HUES64 (cell line): ENCODE data around the gene PTPRM.

Experiments used
- H3K27ac ChIP-seq: 2 replicates; pipeline ENCODE4 v1.7.0; 2013; ENCODE audit warnings: low read depth, low read length, inconsistent platforms
- H3K27me3 ChIP-seq: 2 replicates; pipeline ENCODE4 v1.6.1; 2013; ENCODE audit warnings: mild to moderate bottlenecking, low read length; ENCODE audit not compliant: insufficient read depth
- H3K36me3 ChIP-seq: 2 replicates; pipeline ENCODE4 v1.6.1; 2013; ENCODE audit warnings: mild to moderate bottlenecking, low read length; ENCODE audit not compliant: insufficient read depth
- H3K4me1 ChIP-seq: 2 replicates; pipeline ENCODE4 v1.6.1; 2013; ENCODE audit warnings: mild to moderate bottlenecking, low read length, moderate library complexity; ENCODE audit not compliant: insufficient read depth
- H3K4me3 ChIP-seq: 2 replicates; pipeline ENCODE4 v1.5.1; 2013; ENCODE audit warnings: mild to moderate bottlenecking, low read length, moderate library complexity
- H3K9ac ChIP-seq: 2 replicates; pipeline ENCODE4 v1.6.1; 2013; ENCODE audit warnings: mild to moderate bottlenecking, low read depth, low read length
- H3K9me3 ChIP-seq: 2 replicates; pipeline ENCODE4 v1.6.1; 2013; ENCODE audit warnings: low read depth, low read length; ENCODE audit not compliant: insufficient read depth
- WGBS: fragments of 150-250, 120-280 bp; methylation state at CpG from one replicate; pipeline ENCODE4 v1.1.7; 2013; ENCODE audit warnings: missing lambda C conversion rate; 5-methylcytosine and 5-hydroxymethylcytosine counted together

PTPRM gene

DNA sequence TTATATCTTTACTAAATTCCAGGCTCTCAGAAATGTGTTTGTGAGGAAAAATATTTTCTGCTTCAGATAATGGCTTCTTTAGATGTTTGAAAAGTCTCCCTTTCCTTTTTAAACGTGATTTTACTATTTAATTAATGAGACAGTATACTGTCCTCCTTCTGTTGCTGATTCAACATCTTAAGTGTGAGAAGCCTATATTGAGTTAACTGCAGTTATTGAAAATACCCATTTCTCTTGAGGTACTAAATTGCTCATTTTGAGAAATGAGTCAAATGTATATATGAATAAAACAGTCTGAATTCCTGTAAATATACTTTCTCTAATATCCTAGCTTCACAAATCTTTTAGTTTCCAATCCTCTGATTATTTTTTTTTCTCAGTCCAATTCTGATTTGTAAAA, 470.2 kb downstream of the PTPRM start:
- Histone ChIP-seq H3K27me3 (no peaks in the 10 kb centered on the region), H3K4me3 (no peak overlapping the region), H3K36me3 (no peaks in the 10 kb centered on the region), H3K4me1 (no peaks in the 10 kb centered on the region), H3K9me3 (no peaks in the 10 kb centered on the region), H3K9ac (no peak overlapping the region), H3K27ac (no peak overlapping the region)
- no CpG with 5 or more reads among the region's 1 CpG for WGBS

DNA sequence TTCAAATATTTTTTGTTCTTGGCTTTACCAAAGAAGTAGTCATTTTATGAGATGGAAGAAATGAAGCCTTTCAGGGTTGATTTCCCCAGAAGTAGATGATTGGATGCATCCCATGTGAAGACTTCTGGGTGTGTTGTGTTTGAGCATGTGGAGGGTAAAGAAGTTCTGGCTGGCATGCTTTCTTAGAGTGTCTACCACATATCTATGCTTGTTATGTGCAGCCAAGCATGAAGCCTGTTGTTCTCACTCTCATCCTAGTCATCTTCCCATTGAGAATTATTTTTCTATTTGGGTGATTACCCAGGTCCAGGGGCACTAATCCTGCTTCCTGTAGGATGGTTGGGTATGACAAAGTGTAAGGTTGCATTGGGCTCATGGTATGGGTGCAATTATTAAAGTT, 472.9 kb downstream of the PTPRM start:
- H3K4me1 ChIP-seq = no peaks in the 10 kb centered on the region
- no peak overlapping the region for H3K4me3 ChIP-seq
- no peaks in the 10 kb centered on the region for H3K27me3 ChIP-seq
- H3K27ac ChIP-seq = no peak overlapping the region
- H3K9ac ChIP-seq = no peak overlapping the region
- no peaks in the 10 kb centered on the region for H3K36me3 ChIP-seq
- H3K9me3 ChIP-seq = no peaks in the 10 kb centered on the region

DNA sequence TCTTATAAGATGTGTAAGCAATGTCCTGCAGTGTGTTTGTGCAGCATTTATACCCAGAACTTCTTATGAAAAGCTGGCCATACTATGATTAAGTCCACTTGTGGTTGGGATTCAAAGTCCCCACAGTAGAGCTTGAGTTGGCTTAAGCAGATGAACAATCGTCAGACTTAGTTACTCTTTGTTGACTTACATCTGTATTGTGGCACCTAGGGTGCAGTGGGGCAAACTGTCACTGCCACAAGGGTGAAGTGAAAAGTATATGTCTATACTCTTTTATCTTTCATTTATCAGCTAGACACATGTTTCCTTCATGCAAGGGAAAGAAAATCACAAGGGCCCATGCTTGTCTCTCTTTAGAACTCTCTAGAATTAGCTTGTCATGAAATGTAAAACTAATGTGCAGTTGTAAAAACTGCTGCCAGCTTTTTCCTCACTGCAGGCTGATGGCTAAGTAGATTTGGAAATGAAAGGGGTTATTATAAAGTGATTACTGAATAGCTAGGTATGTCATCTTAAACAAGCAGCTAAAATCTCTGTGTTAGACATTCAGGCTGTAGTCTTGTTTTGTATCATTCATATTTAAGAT, 474.5 kb downstream of the PTPRM start:
- 86% methylated on average over 1 of the region's 1 CpG for WGBS
- H3K27me3 ChIP-seq = no peaks in the 10 kb centered on the region
- H3K4me1 ChIP-seq = no peaks in the 10 kb centered on the region
- no peaks in the 10 kb centered on the region for H3K36me3 ChIP-seq
- no peaks in the 10 kb centered on the region for H3K9me3 ChIP-seq
- no peak overlapping the region for H3K9ac ChIP-seq
- H3K4me3 ChIP-seq = no peak overlapping the region
- H3K27ac ChIP-seq = no peak overlapping the region

DNA sequence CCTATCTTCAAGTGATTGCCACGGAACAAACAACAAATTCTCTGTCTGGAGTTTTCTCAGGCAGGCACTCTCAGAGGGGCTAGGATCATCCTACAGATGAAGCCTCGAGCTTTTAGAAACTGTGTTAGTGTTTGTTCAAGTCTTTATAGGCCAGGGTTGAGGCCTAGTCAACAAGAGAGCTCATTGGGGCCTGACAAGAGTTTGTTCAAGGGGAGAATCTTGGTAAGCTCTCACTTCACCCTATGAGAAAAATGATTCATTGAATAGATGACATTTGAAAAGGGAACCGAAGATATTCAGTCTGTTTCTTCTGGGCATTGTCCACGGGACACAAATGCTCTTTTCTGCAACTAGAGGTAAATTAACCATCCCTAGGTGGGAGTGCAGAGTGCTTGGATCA, 476.9 kb downstream of the PTPRM start:
- WGBS = 87% methylated on average over 4 of the region's 4 CpGs
- Histone ChIP-seq H3K36me3 (no peaks in the 10 kb centered on the region), H3K9ac (no peak overlapping the region), H3K4me1 (peaks cover 9% of the 10 kb centered on the region), H3K4me3 (no peak overlapping the region), H3K27me3 (no peaks in the 10 kb centered on the region), H3K9me3 (no peaks in the 10 kb centered on the region), H3K27ac (no peak overlapping the region)

DNA sequence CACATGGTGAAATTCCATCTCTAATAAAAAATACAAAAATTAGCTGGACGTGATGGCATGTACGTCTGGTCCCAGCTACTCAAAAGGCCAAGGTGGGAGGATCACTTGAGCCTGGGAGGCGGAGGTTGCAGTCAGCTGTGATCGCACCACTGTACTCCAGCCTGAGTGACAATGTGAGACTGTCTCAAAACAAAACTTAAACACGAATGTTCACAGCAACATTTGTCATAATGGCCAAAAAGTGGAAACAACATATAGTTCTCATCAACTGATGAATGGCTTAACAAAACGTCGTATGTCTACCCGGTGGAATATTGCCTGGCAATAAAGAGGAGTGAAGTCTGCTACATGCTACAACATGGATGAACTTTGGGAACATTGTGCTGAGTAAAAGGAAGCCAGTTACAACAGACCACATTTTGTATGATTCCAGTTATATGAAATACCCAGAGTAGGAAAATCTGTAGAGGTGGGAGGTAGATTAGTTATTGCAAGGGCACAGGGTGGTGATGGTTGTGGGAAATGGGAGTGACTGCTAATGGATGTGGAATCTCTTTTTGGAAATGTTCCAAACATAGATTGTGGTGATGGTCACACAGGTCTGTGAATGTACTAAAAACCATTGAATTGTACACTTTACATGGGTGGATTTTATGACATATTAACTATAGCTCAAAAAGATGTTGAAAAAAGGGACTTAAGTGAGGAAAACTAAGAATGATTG, 478.2 kb downstream of the PTPRM start:
- 96% methylated on average over 8 of the region's 8 CpGs for WGBS
- Histone ChIP-seq H3K9ac (no peak overlapping the region), H3K27ac (no peak overlapping the region)

DNA sequence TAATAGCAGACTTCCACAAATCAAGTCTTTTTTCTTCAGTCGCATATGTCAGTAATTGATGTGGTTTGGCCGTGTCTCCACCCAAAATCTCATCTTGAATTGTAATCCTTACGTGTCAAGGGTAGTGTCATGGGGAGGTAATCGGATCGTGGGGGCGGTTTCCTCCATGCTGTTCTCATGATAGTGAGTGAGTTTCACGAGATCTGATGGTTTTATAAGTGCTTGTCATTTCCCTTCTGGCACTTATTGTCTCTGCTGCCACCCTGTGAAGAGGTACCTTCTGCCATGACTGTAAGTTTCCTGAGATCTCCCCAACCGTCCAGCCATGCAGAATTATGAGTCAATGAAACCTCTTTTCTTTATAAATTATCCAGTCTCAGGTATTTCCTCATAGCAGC, 478.8 kb downstream of the PTPRM start:
- Histone ChIP-seq H3K9ac (no peak overlapping the region), H3K9me3 (no peaks in the 10 kb centered on the region)
- 94% methylated on average over 8 of the region's 8 CpGs for WGBS

More for the DNA sequence above, 478.2 kb downstream of the PTPRM start:
- Histone ChIP-seq H3K9me3 (no peaks in the 10 kb centered on the region), H3K4me1 (peaks cover 9% of the 10 kb centered on the region), H3K36me3 (no peaks in the 10 kb centered on the region), H3K27me3 (no peaks in the 10 kb centered on the region), H3K4me3 (no peak overlapping the region)

DNA sequence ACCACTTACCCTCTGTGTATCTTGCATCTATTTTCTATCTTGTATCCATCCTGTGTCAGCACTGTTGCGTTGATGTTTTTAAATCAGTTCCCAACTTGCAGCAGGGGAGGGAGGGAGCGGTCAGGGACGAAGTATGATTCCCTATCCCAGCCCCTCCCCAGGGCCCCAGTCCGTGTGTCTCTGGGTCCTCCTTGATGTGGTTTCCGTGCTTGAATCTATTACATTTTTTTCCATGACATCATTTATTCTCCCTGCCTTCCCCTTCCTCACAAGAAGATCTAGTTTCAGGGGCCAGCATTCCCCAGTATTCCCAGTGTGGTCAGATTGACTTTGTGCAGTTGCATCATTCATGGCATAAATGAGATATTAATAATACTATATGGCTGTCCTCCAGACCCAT, 479.3 kb downstream of the PTPRM start:
- Histone ChIP-seq H3K27ac (no peak overlapping the region), H3K4me3 (no peak overlapping the region), H3K36me3 (no peaks in the 10 kb centered on the region), H3K9ac (no peak overlapping the region), H3K27me3 (no peaks in the 10 kb centered on the region), H3K9me3 (no peaks in the 10 kb centered on the region), H3K4me1 (peaks cover 20% of the 10 kb centered on the region)
- 97% methylated on average over 5 of the region's 5 CpGs for WGBS

More for the DNA sequence above, 478.8 kb downstream of the PTPRM start:
- Histone ChIP-seq H3K4me1 (peaks cover 14% of the 10 kb centered on the region), H3K36me3 (no peaks in the 10 kb centered on the region), H3K27me3 (no peaks in the 10 kb centered on the region), H3K4me3 (no peak overlapping the region), H3K27ac (no peak overlapping the region)

DNA sequence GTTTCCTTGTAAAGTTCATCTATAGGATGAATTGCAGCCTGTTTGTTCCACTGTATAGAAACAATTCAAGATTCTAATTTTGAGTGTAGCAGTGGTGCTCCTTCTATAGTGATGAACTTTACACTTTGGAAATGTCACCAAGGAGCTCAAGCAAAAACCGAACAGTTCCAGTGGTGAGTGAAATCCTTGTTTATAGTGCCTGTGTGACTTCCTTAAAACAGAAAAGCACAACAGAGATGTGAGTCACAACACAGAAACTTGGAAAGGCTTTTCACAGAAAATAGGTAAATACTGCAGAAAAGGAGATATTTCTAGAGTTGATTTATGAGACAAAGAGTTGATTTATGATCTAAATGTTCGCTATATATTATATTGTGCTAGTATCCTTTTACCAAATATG, 482.0 kb downstream of the PTPRM start:
- no peaks in the 10 kb centered on the region for H3K27me3 ChIP-seq
- 96% methylated on average over 1 of the region's 2 CpGs for WGBS
- no peak overlapping the region for H3K4me3 ChIP-seq
- no peak overlapping the region for H3K27ac ChIP-seq
- H3K9ac ChIP-seq = no peak overlapping the region
- no peaks in the 10 kb centered on the region for H3K9me3 ChIP-seq
- H3K4me1 ChIP-seq = peaks cover 24% of the 10 kb centered on the region
- no peaks in the 10 kb centered on the region for H3K36me3 ChIP-seq

DNA sequence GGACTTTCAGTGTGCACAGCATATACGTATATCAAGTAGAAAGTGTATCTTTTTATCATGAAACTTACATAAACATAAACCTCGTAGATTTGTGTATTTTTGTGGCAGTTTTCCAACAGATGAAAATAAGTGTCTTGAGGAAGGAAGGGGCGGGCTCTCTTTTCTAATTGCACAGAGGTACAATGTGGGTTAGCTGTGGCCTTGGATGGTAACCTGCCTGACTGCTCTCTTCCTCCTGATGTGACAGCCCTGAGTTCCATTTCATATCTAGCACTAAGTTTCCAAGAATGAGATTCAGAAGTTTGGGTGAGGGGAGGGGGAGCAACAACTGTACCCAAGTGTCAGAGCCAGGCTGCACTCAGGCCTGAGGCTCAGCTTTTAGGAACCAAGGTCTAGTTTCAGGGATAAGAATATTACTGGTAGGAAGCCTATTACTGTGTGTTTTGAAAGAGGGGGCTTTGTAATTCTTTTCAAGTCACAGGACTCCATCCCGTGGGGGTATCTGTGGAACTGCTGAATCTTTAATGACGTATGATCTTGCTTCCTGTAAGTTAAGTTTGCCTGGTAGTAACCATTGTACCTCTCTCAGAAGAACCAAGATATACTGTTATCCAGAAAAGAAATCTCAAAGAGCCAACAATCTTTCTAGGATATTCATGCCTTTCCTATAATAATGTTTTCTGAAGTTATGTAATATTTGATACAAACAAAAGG, 483.7 kb downstream of the PTPRM start:
- no peak overlapping the region for H3K9ac ChIP-seq

DNA sequence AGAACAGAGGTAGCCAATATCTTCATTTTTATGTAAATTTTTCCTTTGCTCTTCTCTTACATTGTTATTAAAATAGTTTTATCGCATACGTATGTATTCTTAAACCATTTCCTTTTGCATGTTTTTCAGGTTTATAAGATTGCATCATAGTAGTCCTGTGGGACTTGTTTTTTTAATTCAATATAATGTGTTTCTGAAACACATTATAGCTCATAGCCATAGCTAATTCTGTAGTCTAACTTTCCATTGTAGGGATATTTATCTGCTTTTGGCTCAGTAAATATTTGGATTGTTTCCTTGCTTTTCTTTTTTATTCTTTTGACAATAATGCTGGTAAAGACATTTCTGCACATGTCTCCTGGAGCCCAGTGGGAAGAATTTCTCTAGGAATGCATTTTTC, 484.3 kb downstream of the PTPRM start:
- Histone ChIP-seq H3K27ac (no peak overlapping the region), H3K9ac (no peak overlapping the region), H3K4me3 (no peak overlapping the region), H3K4me1 (peaks cover 24% of the 10 kb centered on the region), H3K9me3 (no peaks in the 10 kb centered on the region), H3K36me3 (no peaks in the 10 kb centered on the region), H3K27me3 (no peaks in the 10 kb centered on the region)
- no CpG with 5 or more reads among the region's 2 CpGs for WGBS

More for the DNA sequence above, 483.7 kb downstream of the PTPRM start:
- Histone ChIP-seq H3K4me3 (no peak overlapping the region), H3K27me3 (no peaks in the 10 kb centered on the region), H3K27ac (no peak overlapping the region), H3K9me3 (no peaks in the 10 kb centered on the region), H3K36me3 (no peaks in the 10 kb centered on the region), H3K4me1 (peaks cover 24% of the 10 kb centered on the region)
- 86% methylated on average over 4 of the region's 5 CpGs for WGBS

DNA sequence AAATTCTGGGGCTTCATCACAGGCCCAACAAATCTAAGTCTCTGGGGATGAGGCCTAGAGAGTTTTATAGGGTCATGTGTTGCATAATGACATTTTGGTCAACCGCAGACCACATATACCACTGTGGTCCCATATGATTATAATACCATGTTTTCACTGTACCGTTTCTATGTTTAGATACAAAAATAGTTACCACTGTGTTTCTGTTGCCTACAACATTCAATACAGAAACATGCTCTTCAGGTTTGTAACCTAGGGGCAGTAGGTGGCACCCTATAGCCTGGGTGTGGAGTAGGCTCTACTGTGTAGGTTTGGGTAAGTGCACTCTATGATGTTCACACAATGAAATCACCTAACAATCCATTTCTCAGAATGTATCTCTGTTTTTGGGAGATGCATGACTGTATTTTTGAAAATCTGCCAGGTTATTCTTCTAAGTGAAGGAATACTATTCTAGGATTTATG, 485.2 kb downstream of the PTPRM start:
- no peak overlapping the region for H3K27ac ChIP-seq

More for the DNA sequence above, 485.2 kb downstream of the PTPRM start:
- Histone ChIP-seq H3K4me1 (peaks cover 24% of the 10 kb centered on the region), H3K9me3 (no peaks in the 10 kb centered on the region), H3K4me3 (no peak overlapping the region), H3K27me3 (no peaks in the 10 kb centered on the region), H3K36me3 (no peaks in the 10 kb centered on the region), H3K9ac (no peak overlapping the region)
- 100% methylated on average over 1 of the region's 2 CpGs for WGBS
